OCI-LY1 (cell line): ENCODE results near the gene ACTL8.

ENCODE experiments used
- H2AFZ ChIP-seq: fragments of 200-600 bp; sonication (generic), shearing (Covaris generic); 2 replicates; pipeline ENCODE4 v1.6.0; 2014; ENCODE audit warnings: antibody characterized with exemption, mild to moderate bottlenecking, low read length
- H3F3A ChIP-seq: fragments of 200-600 bp; sonication (generic), shearing (Covaris generic); 2 replicates; pipeline ENCODE4 v1.6.0; 2014; ENCODE audit warnings: mild to moderate bottlenecking, antibody characterized with exemption, low read length, moderate library complexity; ENCODE audit not compliant: insufficient read depth
- H3K27ac ChIP-seq: fragments of 200-600 bp; sonication (generic); 2 replicates; pipeline ENCODE4 v1.5.1; 2014; ENCODE audit warnings: low read length, mixed run types, mild to moderate bottlenecking, low read depth; ENCODE audit not compliant: poor library complexity, severe bottlenecking
- H3K27me3 ChIP-seq: fragments of 200-600 bp; sonication (generic); 2 replicates; pipeline ENCODE4 v1.6.0; 2014; ENCODE audit warnings: antibody characterized with exemption, mild to moderate bottlenecking, low read length, moderate library complexity; ENCODE audit not compliant: insufficient read depth
- H3K36me3 ChIP-seq: fragments of 200-600 bp; sonication (generic); 2 replicates; pipeline ENCODE4 v1.6.1; 2014; ENCODE audit warnings: mild to moderate bottlenecking, antibody characterized with exemption, low read length, moderate library complexity, mixed read lengths; ENCODE audit not compliant: insufficient read depth
- H3K4me1 ChIP-seq: fragments of 200-600 bp; sonication (generic); 2 replicates; pipeline ENCODE4 v1.5.1; 2014; ENCODE audit warnings: mild to moderate bottlenecking, low read length, moderate library complexity; ENCODE audit not compliant: insufficient read depth, severe bottlenecking
- H3K4me2 ChIP-seq: fragments of 200-600 bp; sonication (generic), shearing (Covaris generic); 2 replicates; pipeline ENCODE4 v1.6.1; 2014; ENCODE audit warnings: low read length
- H3K4me3 ChIP-seq: fragments of 200-600 bp; sonication (generic); 2 replicates; pipeline ENCODE4 v1.5.1; 2014; ENCODE audit warnings: low read length, low read depth, mild to moderate bottlenecking, mixed read lengths; ENCODE audit not compliant: poor library complexity, severe bottlenecking
- H3K79me2 ChIP-seq: fragments of 200-600 bp; shearing (Covaris generic); 2 replicates; pipeline ENCODE4 v1.6.1; 2016; ENCODE audit warnings: mixed run types, low read length, mixed read lengths; ENCODE audit not compliant: insufficient read depth
- H3K9ac ChIP-seq: fragments of 200-600 bp; sonication (generic), shearing (Covaris generic); 2 replicates; pipeline ENCODE4 v1.6.1; 2014; ENCODE audit warnings: mild to moderate bottlenecking, low read length, mixed read lengths
- H3K9me2 ChIP-seq: fragments of 200-600 bp; sonication (generic), shearing (Covaris generic); 2 replicates; pipeline ENCODE4 v1.6.1; 2014; ENCODE audit warnings: low read depth, mild to moderate bottlenecking, low read length, mixed read lengths
- H3K9me3 ChIP-seq: fragments of 200-600 bp; shearing (Covaris generic); 2 replicates; pipeline ENCODE4 v1.6.1; 2014; ENCODE audit warnings: low read length, mixed read lengths
- H4K20me1 ChIP-seq: fragments of 200-600 bp; sonication (generic), shearing (Covaris generic); 2 replicates; pipeline ENCODE4 v1.6.0; 2016; ENCODE audit warnings: mild to moderate bottlenecking, low read length; ENCODE audit not compliant: insufficient read depth
- EZH2 ChIP-seq: fragments of 200-600 bp; sonication (generic), shearing (Covaris generic); IDR thresholded peaks from 2 replicates; pipeline ENCODE4 v1.8.0; 2017; ENCODE audit warnings: borderline replicate concordance, mixed run types, mild to moderate bottlenecking, antibody characterized with exemption, low read length, moderate library complexity, mixed read lengths
- TF ChIP-seq, protein P1 (sequence below): fragments of 200-600 bp; sonication (generic), shearing (Covaris generic); IDR thresholded peaks from 2 replicates; pipeline ENCODE4 v1.5.1; 2017; ENCODE audit warnings: mild to moderate bottlenecking, antibody characterized with exemption, low read length, moderate library complexity, mixed read lengths

The ACTL8 gene

DNA sequence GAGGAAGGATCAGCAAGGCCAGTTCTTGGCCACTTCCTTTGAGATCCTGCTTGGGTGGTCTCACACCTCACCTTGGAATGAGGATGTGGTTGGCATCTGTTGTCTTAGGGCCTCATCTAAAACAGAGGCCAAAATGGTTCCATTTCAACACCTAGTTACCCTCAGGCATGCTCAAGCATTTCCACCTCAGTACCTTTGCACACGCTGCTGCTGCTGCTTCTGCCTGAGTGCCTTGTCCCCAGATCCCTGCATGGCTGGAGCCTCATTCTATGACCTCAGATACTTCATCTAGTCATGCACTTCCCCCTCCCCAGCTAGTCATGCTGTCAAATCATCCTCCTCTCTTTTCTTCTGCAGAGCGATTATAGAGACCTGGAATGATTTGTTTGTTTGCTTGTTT, 86.8 kb downstream of the ACTL8 start:
- Histone ChIP-seq H4K20me1 (no peaks in the 10 kb centered on the region), H3K9me2 (no peaks in the 10 kb centered on the region), H3F3A (no peaks in the 10 kb centered on the region), H3K27me3 (no peaks in the 10 kb centered on the region), H3K4me3 (no peak overlapping the region), H3K27ac (no peak overlapping the region), H2AFZ (no peak overlapping the region), H3K9me3 (no peaks in the 10 kb centered on the region), H3K4me2 (no peak overlapping the region), H3K79me2 (no peaks in the 10 kb centered on the region), H3K4me1 (no peaks in the 10 kb centered on the region), H3K9ac (no peak overlapping the region), H3K36me3 (no peaks in the 10 kb centered on the region)
- TF ChIP-seq, protein P1, sequence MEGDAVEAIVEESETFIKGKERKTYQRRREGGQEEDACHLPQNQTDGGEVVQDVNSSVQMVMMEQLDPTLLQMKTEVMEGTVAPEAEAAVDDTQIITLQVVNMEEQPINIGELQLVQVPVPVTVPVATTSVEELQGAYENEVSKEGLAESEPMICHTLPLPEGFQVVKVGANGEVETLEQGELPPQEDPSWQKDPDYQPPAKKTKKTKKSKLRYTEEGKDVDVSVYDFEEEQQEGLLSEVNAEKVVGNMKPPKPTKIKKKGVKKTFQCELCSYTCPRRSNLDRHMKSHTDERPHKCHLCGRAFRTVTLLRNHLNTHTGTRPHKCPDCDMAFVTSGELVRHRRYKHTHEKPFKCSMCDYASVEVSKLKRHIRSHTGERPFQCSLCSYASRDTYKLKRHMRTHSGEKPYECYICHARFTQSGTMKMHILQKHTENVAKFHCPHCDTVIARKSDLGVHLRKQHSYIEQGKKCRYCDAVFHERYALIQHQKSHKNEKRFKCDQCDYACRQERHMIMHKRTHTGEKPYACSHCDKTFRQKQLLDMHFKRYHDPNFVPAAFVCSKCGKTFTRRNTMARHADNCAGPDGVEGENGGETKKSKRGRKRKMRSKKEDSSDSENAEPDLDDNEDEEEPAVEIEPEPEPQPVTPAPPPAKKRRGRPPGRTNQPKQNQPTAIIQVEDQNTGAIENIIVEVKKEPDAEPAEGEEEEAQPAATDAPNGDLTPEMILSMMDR: no peak
- TF ChIP-seq EZH2: no peak

DNA sequence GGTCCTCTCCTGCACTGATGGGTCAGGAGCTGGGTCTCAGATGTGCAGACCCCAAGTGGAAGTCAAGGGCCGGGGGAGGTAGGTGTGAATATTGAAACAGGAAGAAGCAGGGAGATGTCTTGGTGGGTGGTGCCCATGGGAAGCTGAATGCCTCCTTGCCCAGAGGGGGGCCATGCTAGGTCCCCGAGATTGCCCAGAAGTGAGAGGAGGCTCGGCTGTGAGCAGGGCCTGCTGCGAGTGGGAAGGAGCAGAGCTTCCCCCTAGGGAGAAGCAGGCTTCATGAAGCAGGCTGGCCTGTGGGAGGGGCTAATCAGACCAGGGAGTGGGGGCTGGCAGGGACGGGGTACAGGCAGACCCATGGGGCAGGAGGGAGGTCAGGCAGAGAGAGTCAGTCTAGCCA, 87.6 kb downstream of the ACTL8 start:
- no peaks in the 10 kb centered on the region for H3K79me2 ChIP-seq
- H3K27ac ChIP-seq: no peak overlapping the region
- no peaks in the 10 kb centered on the region for H3K9me2 ChIP-seq
- no peak overlapping the region for H3K9ac ChIP-seq
- H3K9me3 ChIP-seq: no peaks in the 10 kb centered on the region
- no peaks in the 10 kb centered on the region for H3F3A ChIP-seq
- H3K4me2 ChIP-seq: no peak overlapping the region
- no peaks in the 10 kb centered on the region for H3K4me1 ChIP-seq
- no peak overlapping the region for H2AFZ ChIP-seq
- no peak overlapping the region for H3K4me3 ChIP-seq
- no peaks in the 10 kb centered on the region for H3K27me3 ChIP-seq
- H3K36me3 ChIP-seq: no peaks in the 10 kb centered on the region
- no peaks in the 10 kb centered on the region for H4K20me1 ChIP-seq
- TF ChIP-seq, protein P1: no peak
- TF ChIP-seq EZH2: no peak

DNA sequence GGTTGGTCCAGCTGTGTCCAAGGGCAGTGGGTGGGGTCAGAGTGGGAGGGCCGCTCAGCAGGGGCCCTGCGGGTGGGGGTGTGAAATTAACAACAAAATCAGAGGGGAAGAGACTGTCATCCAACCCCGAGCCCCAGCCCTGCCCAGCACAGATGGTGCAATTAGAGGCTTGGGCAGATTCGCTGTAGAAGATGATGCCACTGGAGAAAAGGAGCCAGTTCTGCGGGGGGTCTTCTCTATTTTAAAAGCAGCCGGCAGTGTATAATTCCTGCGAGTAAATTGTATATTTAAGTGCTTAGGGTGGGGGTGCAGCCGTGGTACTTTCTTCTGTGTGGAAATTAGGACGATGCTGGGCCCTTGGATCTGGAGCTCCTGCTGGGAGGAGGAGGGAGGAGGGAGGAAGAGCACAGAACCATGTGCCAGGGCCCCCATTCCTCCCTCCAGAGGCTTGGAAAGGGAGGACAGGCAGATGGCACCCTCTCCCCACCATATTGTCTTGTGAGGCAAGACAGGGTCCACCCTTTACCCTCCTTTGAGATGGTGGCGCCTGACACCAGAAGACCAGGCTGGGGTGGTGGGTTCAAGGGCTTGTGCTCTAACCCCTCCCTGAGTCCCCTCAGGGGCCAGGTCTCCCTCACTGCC, 89.2 kb downstream of the ACTL8 start:
- Histone ChIP-seq H3F3A (no peaks in the 10 kb centered on the region), H4K20me1 (no peaks in the 10 kb centered on the region)

More for the DNA sequence above, 89.2 kb downstream of the ACTL8 start:
- Histone ChIP-seq H3K9me3 (no peaks in the 10 kb centered on the region), H3K4me2 (no peak overlapping the region), H3K4me1 (no peaks in the 10 kb centered on the region), H3K27me3 (no peaks in the 10 kb centered on the region), H3K27ac (no peak overlapping the region), H3K9ac (no peak overlapping the region), H3K36me3 (no peaks in the 10 kb centered on the region), H3K4me3 (no peak overlapping the region), H2AFZ (no peak overlapping the region), H3K79me2 (no peaks in the 10 kb centered on the region), H3K9me2 (no peaks in the 10 kb centered on the region)
- TF ChIP-seq, protein P1: no peak
- TF ChIP-seq EZH2: no peak
